Fibroblast of skin of right quadriceps (primary cell): Measurements from ENCODE around the gene HOXC10.
A peak's percentile ranks its signal among the peaks of the same experiment; 100 is the strongest.

Experiments
- DNase-seq: peaks from one replicate; pipeline ENCODE4 v3.0.0-alpha.2; 2013

The HOXC10 gene

DNA sequence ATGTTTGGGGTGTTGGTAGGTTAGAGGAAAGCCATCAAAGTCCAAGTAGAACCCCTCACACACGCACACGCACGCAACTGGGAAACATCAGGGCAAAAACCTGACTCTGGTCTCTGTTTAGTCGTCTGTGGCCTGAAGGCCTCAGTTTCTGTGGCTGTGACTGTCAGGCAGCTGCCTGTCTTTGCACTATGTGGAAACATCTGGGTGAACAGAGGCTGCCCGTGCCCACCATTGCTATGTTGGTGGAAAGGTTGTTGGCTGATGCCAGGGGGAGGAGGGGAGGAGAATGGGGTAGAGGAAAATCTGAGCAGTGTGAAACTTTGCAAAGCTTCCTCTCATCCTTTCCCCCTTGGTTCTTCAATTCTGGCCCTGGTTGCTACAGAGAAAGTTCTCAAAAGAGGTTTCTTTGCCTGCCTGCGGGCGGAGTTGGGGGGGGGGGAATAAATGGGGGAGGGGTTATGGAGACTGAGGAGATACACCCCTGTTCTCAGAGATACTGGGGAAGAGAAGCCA, 7.5 kb downstream of the HOXC10 start:
- DNase-seq = no peak

DNA sequence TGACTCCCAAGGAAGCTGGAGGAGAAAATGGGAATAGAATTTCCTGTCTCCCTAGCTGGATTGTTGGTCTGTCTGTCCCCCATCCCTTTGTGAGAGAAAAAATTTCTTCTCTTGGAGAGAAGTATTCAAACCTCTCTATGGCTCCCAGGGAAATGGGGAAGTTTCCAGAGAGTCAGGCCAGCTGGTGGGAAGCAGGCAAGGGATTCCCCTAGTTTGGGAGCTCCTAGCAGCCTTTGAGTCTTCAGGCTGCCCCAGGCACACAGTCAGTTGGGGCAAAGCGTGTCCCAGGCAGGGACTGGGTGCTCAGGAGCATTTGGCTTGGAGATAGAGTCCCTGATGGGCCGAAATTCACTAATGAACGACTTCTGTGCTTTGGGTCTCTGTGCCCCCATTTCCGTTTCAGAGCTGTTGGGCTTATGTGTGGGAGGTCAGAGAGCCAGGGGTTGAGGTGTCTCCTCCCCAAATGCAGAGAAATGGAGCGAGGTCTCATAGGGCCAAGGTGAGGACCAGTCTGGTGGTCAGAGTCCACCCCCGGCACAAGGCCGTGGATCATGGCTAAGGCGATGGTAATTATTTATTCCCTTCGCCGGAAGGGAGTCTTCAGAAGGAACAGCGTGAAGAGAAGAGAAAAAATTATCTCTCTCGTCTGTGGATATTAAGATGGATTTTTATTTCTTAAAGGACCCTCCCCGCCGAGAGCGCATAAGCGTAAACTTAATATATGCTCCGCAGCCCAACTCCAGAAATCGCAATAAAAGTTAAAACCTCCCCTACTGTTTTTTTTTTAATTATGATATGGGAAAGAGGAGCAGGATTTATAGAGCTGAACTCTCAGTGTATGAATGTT, 8.4 kb downstream of the HOXC10 start:
- DNase-seq = no peak

DNA sequence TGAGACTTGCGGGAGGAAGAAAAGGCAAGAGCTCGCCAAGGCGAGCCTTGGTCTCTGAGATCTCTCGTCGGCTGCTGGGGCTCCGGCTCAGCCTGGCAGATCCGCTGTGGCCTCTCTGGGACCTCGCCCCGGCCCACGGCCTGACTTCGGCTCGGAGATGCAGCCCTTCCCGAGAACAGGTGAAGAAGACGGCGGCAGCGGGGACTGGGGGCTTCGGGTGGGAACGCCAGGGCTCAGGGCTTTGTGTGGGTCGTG, 9.0 kb downstream of the HOXC10 start:
- no peak for DNase-seq

DNA sequence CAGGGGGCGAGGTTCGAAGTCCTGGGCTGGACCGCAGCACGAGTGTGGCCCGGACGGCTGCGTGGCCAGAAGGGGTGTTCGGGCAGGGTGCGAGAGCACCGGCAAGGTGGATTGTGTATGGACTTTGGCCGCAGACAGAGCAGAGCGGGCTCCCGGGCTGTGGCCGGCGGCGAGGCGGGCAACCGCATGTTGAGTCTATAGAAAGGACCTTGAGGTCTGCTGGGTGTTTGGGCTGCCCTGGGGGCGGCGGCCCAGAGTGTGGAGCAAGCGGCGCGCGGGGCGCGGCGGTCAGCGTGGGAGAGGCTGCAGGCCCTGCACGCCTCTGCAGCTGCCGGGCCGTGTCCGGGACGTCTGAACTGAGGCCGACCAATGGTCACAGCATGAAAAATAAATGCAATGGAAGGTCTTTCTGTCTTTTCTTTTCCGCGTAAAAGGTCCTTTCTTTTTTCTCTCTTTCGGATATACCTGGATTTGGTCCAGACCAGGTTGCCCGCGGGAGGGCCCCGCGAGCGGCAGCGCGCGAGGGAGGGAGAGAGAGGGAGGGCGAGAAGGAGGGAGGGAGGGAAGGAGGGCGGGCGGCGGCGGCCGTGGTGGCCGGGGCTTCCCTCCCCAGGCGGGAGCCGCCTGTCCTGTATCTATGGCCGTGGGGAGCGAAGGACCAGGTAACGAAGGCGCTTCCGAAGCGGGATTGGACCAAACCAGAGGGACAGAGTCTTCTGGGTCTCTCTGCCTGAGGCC, 9.5 kb downstream of the HOXC10 start:
- no peak for DNase-seq

DNA sequence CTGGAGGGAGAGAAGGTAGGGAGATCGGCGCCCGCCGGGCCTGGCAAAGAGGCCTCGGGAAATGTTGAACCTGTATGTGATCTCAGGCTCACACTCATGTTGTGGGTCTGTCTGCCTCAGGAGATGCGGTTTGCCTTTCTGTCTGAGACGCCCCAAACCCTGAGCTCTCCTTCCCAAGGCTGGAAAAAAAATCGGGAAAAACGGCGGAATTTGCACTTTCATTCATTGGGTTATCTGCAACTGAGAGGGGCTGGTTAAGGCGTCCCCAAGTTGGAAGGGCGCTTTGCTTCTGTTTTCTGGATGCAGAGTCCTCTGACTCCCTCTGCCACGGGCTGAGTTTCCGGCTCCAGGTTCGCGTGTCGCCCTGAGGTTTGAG, 10.0 kb downstream of the HOXC10 start:
- DNase-seq = no peak

DNA sequence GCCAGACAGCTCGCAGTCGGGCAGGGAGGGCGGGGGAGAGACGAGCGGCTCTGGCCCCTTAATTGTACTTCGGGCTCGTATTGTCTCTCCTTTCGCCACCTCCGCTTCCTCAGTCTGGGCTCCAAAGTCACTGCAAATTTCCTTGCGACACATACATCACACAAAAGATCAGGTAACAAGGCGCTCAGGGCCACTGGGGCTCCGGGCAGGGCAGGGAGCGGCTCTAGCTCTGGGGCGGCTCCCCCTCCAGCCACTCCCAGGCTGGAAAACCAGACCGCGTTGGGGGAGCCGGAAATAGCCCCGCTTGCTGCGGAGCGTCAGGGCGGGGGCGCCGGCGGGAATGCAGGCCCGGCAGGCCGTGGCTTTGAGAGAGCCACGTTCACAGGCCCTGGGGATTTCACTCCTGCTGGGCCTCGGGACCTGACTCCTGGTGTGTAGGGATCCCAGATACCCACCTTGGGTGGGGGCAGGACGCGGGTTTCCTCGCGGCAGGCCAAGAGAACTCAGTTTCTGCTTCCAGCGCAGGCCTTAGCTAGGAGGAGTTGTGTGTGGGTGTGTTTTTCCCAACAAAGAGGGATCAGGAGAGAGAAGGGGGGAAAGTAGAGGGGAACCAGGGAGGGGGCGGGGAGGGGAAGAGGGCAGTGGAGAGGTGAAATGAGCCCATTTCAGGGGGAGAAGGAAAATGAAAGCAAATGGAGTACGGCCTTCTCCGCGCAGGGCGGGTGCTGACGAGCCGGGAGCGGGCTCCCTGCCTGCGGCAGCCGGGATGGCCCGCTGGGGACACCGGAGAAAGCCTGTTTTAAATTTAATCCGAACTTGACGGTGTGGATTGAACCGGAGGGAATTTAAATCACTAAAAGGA, 10.7 kb downstream of the HOXC10 start:
- DNase-seq = peak; percentile 84

DNA sequence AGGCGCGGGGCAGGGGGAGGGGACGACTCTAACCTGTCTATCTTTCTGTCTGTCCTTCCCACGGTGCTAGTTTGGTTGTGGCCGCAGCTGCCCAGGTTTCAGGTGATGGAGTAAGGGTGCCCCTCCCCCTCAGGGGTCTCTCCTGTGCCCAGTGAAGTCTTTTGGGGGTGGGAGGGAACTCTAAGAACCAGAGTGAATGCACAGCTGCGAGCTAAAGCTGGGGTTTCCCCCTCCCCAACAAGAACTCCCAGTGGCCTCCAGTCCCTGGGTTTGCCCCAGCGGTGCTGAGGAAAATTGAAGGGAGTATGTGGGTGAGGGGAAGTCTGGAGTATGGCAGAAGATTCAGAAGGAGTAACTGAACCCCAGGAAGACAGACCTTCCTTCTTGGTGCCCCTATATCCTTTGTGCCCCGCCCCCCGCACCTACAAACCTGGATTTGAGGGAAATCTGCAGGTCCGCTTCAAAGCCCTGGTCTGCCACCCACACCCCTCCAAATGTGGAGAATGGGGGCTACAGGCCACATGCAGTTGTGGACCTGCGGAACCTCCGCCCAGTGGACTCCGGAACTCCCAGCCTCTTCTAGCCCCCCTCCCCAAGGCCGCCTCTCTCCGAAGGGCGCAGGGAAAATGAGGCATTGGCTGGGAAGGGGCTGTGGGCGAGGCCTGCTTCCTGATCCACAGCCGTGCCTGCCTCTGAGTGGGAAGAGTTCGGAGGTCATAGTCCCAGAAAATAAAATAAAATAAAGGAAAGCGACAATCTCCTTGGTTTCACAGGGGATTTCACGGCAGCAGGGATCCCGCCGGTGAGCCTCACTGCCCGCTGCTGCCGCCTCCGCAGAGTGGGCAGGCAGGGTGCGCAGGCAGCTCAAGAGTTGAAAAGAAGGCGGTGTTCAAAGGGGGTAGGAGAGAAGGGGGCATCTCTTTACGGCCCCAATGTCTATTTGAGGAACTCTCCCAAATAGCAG, 11.6 kb downstream of the HOXC10 start:
- no peak for DNase-seq

DNA sequence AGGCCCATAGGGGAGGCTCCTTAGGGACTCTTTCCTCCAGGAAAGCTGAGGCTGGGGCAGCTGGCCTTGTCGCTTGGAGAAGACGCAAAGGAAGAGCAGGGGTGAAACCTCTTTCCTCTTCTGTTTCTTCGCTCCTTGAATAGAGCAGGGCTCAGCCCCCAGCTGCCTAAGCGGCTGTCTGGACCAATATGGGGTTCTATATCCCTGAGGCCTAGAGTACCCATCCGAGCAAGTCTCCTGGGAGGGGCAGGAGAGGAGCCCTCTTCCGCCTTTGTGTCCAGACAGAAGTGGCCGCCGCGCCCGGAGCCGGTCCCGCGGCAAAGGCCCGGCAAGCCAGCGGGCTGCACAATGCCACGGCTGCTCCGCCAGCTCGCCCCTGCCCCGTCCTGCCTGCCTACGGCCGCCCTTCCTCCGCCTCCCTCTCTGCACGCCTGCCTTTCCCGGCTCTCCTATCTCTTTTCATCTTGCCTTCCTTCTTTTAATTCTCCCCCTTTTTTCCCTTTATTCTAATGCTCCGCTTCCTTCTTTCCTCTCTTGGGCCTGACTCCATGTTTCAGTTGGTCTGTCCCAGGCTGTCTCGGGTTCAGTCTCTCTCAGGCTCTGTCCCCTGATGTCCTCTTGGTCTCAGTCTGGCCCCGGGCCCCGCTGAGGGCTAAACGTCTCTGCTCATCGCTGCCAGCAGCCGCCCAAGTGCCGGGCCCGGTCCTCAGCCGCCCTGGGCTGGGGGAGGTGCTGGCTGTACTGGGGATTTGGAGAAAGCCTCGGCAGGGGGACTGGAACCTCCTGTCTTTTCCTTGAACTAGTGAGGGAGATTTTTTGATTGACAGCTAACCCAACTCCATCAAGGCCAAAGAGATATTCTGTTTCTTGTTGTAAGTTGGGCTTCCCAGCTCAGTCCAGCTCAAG, 12.5 kb downstream of the HOXC10 start:
- DNase-seq = no peak

DNA sequence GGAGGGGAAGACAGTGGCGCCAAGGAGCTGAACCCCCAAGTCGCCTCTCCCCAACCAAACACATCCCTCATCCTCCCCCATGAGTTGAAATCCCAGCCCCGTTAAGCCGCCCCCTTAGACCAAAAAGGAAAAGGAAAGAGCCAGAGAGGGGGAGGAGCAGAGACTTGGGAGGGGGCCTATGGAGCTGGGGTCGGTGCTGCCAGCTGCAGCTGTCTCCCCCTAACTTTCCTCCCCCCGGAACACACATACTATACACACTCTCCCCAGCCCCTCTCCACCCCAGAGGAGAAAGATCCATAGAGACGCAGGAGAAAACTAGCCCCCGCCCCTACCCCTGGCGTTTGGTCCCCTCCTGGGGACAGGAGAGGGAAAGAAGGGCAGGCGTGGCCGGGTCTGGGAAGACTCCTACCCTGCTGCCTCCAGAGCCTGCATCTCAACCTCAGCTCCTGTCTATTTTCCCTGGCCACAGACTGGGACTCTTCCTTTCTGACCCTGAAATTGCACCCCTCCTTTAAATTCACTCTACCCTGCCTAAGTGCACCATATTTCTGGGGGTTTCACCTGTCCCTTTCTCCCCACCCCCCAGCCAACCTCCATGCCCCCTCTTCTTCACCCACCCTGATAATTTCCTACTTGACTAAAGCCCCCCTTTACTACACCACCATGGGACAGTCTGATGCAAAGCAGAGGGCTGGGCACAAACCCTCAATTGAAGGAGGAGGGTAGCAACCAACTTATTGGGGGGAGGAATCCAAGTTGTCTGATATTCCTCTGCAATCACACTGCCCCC, 13.4 kb downstream of the HOXC10 start:
- DNase-seq = no peak

DNA sequence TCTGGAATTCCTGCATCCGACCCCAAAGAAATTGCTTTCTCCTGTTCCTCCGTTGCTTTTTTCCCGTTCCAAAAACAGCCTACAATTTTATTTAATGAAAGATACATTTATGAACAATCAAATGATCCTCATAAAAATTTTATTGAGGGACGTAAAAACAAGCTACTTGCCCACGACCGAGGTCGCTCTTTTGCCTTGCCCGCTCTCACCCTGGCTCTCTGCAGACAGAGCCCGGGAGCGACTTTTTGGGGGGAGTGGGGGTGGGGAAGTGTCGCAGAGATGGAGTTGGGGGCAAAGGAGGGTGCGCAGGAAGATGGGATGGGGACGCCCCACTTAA, 13.9 kb downstream of the HOXC10 start:
- DNase-seq = no peak

DNA sequence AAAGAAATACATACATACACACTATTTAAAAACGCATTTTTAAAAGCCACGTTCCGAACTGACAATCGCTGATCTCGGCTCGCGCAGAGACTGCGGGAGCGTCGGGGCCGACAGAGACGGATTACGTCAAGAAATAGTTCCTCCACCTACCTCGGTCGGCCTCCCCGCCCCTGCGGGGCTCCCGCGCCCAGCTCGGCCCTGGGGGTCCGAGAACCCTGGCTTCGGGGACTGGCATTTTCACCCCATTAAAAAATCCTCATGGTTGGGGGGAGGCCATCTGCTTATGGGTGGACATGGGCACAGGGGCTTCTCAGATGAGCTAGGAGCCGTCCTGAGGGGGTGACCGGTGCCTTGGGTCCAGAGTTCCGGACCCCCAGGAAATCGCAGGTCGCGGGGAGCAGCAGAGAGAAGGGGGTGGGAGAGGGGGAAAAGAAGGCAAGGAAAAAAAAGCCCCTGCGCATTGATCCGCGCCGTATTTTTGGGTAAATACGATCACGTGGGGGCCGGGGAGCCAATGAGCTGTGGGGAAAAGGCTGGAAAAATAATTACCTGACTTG, 14.7 kb downstream of the HOXC10 start:
- peak; percentile 93 for DNase-seq

DNA sequence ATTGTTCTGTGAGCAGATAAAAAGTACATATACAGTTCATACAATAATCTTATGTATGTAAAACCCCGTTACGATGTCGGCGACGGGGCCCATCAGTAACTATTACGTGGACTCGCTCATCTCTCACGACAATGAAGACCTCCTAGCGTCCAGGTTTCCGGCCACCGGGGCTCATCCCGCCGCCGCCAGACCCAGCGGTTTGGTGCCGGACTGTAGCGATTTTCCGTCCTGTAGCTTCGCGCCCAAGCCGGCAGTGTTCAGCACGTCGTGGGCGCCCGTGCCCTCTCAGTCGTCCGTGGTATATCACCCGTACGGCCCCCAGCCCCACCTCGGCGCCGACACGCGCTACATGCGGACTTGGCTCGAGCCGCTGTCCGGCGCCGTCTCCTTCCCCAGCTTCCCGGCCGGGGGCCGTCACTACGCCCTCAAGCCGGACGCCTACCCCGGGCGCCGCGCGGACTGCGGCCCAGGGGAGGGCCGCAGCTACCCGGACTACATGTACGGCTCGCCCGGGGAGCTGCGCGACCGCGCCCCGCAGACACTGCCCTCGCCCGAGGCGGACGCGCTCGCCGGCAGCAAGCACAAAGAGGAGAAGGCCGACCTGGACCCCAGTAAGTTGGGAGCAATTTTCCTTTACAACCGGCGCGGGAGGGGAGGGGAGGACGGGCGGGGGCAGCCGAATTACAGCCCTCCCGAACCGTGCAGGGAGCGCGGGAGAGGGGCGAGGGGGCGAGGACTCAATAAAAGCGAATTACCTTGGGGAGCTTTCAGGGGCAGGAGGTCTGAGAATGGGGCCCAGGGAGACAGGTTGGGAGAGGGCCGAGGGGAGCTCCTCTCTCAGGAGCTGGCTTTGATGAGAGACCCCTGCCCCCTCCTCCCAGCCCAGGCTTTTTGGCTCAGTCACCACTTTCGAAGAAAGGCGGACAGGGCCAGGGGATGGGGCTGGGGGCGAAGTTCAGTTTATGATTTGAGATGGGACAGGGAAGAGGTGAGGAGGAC, 15.5 kb downstream of the HOXC10 start, which contains the start of gene HOXC9:
HOXC9 (plus strand) TSS at position 46 of the 999 bp plus-strand sequence; CDS start at position 74, 28 bp downstream.
- no peak for DNase-seq

DNA sequence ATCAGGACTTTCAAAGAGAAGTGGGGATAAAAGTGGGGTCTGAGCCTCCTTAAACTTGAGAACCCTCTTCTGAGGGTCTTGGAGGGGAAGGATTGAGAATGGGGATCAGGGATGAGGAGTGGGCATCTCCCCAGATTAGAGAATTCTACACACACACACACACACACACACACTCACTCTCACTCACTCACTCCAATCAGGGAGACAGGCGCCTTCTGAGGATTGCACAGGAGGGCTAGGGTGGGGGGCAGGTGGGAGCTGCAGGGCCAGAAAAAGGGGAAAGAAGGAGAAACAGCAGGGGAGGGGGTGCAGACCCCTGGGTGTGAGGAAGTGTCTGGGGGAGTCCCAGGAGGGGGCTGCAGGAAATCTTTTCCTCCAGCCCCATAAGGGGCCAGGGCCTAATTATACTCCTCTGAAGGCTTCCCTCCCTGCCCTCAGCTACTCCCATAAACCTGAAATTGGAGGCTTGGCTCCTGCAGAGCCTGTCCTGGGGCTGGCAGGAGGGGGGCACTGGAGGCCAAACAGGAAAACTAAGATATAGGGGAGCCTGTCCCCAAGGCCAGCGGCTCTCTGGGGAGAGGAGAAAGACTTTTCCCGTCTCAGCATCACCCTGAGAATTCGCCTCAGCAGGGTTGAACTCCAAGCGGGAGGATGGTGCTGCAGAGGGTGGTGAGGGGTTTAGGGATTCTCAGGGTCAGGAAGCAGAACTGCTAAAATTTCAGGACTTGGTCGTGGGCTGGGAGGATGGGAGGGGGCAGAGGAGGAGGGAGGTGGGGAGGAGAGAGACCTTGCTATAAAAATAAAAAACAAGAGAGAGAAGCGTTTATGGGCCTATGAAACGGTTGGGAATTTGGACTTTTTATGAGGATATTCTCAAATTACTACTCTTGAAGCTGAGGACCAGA, 16.6 kb downstream of the HOXC10 start:
- no peak for DNase-seq

DNA sequence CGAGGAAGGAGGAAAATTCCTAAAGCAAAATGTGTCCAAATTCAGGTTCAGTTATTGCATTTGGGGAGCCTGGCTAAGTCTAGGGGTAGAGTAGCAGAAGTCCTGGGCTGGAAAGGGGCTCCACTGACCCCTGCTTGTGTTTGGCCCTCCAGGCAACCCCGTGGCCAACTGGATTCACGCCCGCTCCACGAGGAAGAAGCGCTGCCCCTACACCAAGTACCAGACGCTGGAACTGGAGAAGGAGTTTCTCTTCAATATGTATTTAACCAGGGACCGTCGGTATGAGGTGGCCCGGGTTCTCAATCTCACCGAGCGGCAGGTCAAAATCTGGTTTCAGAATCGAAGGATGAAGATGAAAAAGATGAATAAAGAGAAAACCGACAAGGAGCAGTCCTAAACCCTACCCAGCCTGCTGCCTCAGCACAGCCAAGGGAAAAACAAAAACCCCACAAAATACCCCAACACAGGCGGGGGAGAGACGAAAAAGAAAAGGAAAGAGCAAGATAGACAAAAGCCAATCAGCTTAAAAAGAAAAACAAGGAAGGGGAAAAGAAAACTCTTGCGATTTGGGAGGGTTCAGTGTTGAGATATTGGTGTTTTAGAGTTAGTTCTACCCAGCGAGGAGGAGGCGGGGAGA, 17.4 kb downstream of the HOXC10 start:
- no peak for DNase-seq

DNA sequence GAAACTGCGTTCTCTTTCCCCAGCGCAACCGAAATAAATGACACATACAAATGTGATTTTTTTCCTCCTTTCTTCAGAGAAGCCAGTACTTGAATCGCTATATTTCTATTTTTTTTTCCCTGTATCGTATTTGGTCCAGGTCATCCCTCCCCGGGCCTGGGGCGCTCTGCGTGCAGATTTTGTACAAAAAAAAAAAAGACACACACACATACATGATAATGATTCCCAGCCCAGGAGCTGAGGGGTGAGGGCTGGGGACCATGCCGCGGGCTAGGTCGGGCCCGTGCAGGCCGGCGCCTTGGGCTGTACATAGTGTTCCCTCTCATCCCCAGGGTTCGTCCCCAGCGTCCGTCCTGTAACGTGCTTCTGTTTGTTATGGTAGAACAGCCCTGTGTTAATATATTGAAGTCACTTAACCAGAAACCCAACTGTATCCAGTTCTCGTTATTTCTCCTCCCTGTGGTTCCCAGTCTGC, 18.0 kb downstream of the HOXC10 start:
- no peak for DNase-seq

DNA sequence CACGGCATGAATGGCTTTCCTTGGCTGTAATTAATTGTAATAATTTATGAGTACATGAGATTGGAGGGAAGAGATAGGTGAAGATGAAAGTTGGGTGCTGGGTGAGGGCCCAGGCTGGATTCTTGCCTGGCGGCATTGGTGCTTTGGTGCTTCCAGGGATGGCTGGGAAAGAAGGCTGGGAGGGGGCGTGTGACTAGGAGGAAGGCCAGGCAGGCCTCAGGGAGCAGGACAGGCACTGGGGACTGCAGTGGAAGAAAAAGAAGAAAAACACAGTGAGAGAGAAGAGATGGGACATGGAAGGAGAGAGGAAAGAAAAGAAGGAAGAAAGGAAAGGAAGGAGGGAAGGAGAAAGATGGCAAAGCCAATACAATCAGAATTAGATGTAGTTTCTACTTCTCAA, 18.7 kb downstream of the HOXC10 start:
- peak; percentile 68 for DNase-seq
